Gastroesophageal sphincter (tissue), 4 donors: ENCODE data around the gene MINDY2. TPM values are rescaled to one million over a fixed set of nuclear protein-coding genes. Genes with fewer than 3 reads are reported as not detected.

Experiments
- ATAC-seq: fragments of 150-250 bp; one replicate; pipeline ENCODE4 v1.9.1; 2016; ENCODE audit warnings: mild to moderate bottlenecking, moderate library complexity
- H3K27ac ChIP-seq, 4 donors: fragments of 200-600 bp; sonication (generic) in 3 of 4; 1 replicate in 3 of 4; 2 replicates in 1 of 4; pipeline ENCODE4 v1.5.1; 2016 to 2019
- H3K27me3 ChIP-seq: fragments of 200-600 bp; sonication (generic); one replicate; pipeline ENCODE4 v1.5.1; 2019
- H3K36me3 ChIP-seq, 2 donors: fragments of 200-600 bp; sonication (generic); one replicate each; pipeline ENCODE4 v1.5.1; 2019; ENCODE audit warnings: control low read depth in 1 of 2
- H3K4me1 ChIP-seq, 3 donors: fragments of 200-600 bp; sonication (generic); 1 replicate in 2 of 3; 2 replicates in 1 of 3; pipeline ENCODE4 v1.5.1; 2016 to 2019; ENCODE audit warnings: control low read depth in 2 of 3
- H3K4me3 ChIP-seq, 2 donors: fragments of 200-600 bp; sonication (generic); one replicate each; pipeline ENCODE4 v1.5.1; 2019; ENCODE audit warnings: mild to moderate bottlenecking in 1 of 2, moderate library complexity in 1 of 2
- H3K9me3 ChIP-seq, 3 donors: fragments of 200-600 bp; sonication (generic); one replicate each; pipeline ENCODE4 v1.5.1; 2017 to 2019; ENCODE audit warnings: control low read depth in 2 of 3
- EP300 ChIP-seq: sonication (generic); formaldehyde crosslinking; IDR thresholded peaks from one replicate; pipeline ENCODE4 v1.6.1; 2017; ENCODE audit warnings: antibody characterized with exemption, mild to moderate bottlenecking
- POLR2A ChIP-seq, 2 donors: fragments of 450-650 bp; IDR thresholded peaks; one replicate each; pipeline ENCODE4 v1.6.1; 2017; ENCODE audit warnings: antibody characterized with exemption in 2 of 2, mild to moderate bottlenecking in 2 of 2, moderate library complexity in 1 of 2
- POLR2AphosphoS5 ChIP-seq: sonication (generic); formaldehyde crosslinking; IDR thresholded peaks from one replicate; pipeline ENCODE4 v1.6.1; 2017; ENCODE audit warnings: antibody characterized with exemption
- WGBS, 2 donors: methylation state at CpG; one replicate each; pipeline ENCODE4 v1.1.5; 2018; ENCODE audit warnings: low coverage in 1 of 2; 5-methylcytosine and 5-hydroxymethylcytosine counted together
- total RNA-seq, 4 donors: library from RNA; depleted of rRNA; stranded (reverse); fragments of >200 nt; gene quantifications; one replicate each; pipeline ENCODE4 v1.1.0, GENCODE V29; 2016
- TF ChIP-seq, protein P1 (sequence below), 4 experiments: fragments of 200-600 bp in 2 of 4; fragments of 450-650 bp in 2 of 4; sonication (generic) in 1 of 4; IDR thresholded peaks; one replicate each; pipeline ENCODE4 v1.5.1; 2017 to 2019; ENCODE audit warnings: antibody characterized with exemption in 4 of 4, mild to moderate bottlenecking in 2 of 4, moderate library complexity in 2 of 4

MINDY2 gene
- total RNA-seq, 4 donors from 2014 or later: 28.6 to 44.4 (median 38.4) TPM

DNA sequence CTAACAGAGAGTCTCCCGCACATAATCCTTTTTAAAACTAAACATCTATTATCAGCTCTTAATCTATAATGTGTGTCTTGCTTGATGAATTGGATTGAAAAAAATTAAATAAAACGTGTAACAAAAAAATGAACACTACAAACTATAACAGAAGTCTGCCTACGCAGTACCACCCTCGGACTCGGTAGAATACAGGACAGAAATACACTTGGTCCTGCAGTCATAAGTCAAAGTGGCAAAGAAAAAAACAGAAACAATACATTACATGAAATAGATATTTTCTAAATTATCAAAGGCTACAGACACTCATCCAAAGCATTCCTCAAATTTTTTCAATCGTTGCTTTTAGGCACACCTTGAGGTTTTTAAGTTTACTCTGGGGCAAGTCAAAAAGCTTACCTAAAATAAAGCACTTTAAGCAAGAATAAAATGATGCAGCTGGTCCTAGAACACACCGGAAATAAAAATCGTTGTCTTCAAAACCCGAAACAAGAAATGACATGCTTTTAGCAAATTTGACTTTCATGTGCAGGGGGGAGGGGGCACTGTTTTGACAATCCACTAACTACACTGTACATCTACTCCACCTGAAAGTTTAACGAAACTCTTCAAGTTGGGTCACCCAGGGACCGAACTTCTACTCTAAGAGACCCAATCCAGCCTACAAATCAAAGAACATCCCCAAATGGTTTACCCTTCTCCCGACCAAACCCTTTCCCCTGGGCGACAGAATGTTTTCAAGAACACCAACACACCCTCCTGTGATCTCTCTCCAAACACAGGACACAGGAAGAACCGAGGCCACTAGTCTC is 22.9 kb upstream of the MINDY2 start:
- Histone ChIP-seq H3K9me3 (no peaks in the 10 kb centered on the region), H3K27ac (peak overlapping the region; percentile 98 to 99 (median 98)), H3K4me3 (peak overlapping the region; percentile 91 to 95), H3K36me3 (no peaks in the 10 kb centered on the region), H3K4me1 (peaks cover 0 to 52% (median 0%) of the 10 kb centered on the region in 3 donors), H3K27me3 (no peaks in the 10 kb centered on the region)
- TF ChIP-seq POLR2AphosphoS5 (no peak), EP300 (no peak), POLR2A (IDR thresholded peaks at IDR 0.05) (no peak)
- TF ChIP-seq, protein P1, sequence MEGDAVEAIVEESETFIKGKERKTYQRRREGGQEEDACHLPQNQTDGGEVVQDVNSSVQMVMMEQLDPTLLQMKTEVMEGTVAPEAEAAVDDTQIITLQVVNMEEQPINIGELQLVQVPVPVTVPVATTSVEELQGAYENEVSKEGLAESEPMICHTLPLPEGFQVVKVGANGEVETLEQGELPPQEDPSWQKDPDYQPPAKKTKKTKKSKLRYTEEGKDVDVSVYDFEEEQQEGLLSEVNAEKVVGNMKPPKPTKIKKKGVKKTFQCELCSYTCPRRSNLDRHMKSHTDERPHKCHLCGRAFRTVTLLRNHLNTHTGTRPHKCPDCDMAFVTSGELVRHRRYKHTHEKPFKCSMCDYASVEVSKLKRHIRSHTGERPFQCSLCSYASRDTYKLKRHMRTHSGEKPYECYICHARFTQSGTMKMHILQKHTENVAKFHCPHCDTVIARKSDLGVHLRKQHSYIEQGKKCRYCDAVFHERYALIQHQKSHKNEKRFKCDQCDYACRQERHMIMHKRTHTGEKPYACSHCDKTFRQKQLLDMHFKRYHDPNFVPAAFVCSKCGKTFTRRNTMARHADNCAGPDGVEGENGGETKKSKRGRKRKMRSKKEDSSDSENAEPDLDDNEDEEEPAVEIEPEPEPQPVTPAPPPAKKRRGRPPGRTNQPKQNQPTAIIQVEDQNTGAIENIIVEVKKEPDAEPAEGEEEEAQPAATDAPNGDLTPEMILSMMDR (IDR thresholded peaks at IDR 0.05): no peak
- WGBS, 2 donors: 1 to 3% methylated on average over 14 of the region's 14 CpGs
- no peak for ATAC-seq

DNA sequence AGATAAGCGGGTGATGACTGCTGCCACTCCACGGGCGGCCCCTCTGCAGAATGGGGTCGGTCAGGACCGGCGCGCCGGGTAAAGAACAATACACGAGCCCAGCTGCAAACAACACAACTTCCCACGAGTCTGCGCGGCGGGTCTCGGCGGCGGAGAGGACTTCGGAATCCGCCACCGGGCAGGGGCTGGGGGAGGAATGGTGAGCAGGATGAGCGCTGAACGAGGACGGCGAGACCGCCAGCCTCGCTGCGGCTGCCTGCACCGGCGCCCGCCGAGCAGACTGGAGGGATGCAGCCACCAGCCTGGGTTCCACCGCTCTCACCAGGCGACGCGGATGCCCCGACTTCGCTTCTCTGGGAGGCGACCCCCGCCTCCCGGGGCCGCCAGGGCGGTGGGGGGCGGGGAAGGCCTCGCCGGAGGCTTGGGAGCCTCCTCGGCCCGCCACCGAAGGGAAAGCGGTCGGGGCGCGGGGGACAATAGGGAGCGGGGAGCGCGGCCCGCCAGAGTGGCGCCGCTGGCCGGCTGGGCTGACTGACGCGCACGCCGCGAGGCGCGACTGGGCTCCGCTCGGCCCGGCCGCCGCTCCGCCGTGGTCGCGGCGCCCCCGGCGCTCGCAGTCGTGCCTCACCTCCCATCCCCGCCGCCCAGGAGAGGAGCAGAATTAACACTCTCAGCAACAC is 22.1 kb upstream of the MINDY2 start:
- H3K27ac ChIP-seq: peak overlapping the region; percentile 98 to 99 (median 98)
- H3K36me3 ChIP-seq: no peaks in the 10 kb centered on the region
- peaks cover 0 to 44% (median 0%) of the 10 kb centered on the region in 3 donors for H3K4me1 ChIP-seq
- H3K9me3 ChIP-seq: no peaks in the 10 kb centered on the region
- peak overlapping the region; percentile 91 to 95 for H3K4me3 ChIP-seq
- ATAC-seq: peak; percentile 37
- WGBS, 2 donors: 0% methylated on average over 2 of the region's 81 CpGs; no CpG with 5 or more reads in 1 of the 2 donors
- no peaks in the 10 kb centered on the region for H3K27me3 ChIP-seq
- TF ChIP-seq, protein P1 (IDR thresholded peaks at IDR 0.05): peak in 1 of 4 experiments; percentile 15
- TF ChIP-seq EP300 (no peak), POLR2A (IDR thresholded peaks at IDR 0.05) (no peak), POLR2AphosphoS5 (no peak)

DNA sequence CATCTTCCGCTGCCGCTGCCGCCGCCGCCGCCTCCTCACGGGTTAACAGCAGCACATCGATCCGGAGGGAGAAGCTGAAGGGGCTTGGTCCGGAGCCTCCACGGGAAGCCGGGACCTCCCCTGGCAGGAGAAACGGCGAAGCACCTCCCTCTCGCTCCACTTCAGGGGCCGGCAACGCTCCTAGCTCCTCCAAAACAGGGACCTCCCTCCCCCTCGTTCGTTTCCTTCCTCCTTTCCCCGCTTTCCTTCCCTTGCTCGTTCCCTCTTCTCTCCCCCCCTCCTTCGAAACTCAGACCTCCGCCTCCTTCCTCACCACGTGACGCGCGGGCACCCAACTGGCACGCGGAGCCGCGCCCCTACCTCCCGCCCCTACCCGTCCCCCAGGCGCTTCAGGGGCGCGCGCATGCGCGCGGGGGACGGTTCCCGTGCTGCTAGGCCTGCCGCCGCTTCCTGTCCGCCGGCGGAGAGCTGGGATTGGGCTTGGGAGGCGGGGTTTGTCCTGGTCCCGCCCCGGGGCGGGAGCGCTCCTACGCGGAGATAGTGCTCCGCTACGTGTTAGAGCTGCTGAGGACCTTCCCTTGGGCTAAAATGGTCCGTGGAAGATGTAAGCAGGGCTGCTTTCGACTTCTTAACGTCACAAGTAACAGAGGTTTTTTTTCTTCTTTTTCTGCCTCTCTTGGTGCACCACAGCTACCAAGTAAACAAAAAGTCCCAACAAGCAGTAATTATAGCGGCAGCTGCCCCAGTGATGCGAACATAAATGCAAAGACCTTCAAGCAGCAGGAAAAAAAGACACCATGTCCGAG is 21.4 kb upstream of the MINDY2 start, which contains the start of gene ADAM10:
Gene ADAM10 (minus strand): TSS at position 176 of the 806 bp plus-strand sequence. CDS start 173 bp downstream, at position 3.
- 0% methylated on average over 3 to 6 of the region's 62 CpGs for WGBS, 2 donors
- H3K27me3 ChIP-seq: no peaks in the 10 kb centered on the region
- H3K4me3 ChIP-seq: peak within 1 kb of the TSS; percentile 91 to 95
- peak within 1 kb of the TSS; percentile 98 to 99 (median 98) for H3K27ac ChIP-seq
- H3K36me3 ChIP-seq: no peaks in the 10 kb centered on the region
- no peaks in the 10 kb centered on the region for H3K9me3 ChIP-seq
- H3K4me1 ChIP-seq: peaks cover 0 to 38% (median 0%) of the 10 kb centered on the region in 3 donors
- ATAC-seq: peak; percentile 98
- TF ChIP-seq POLR2A (IDR thresholded peaks at IDR 0.05): peak; percentile 62 to 67
- TF ChIP-seq, protein P1 (IDR thresholded peaks at IDR 0.05): peak in 1 of 4 experiments; percentile 9
- no peak for TF ChIP-seq EP300
- TF ChIP-seq POLR2AphosphoS5: peak; percentile 84

DNA sequence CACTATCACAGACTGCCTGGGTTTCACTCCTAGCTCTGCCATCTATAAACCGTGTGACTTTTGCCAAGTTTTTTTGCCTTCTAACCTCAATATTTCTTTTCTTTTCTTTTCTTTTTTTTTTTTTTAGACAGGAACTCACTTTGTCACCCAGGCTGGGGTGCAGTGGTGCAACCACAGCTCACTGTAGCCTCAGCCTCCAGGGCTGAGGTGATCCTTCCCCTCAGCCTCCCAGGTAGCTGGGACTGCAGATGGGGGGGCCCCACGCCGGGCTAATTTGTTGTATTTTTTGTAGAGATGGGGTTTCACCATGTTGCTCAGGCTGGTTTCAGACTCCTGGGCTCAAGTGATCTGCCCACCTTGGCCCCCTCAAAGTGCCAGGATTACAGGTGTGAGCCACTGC is 18.4 kb upstream of the MINDY2 start:
- H3K4me3 ChIP-seq: no peak overlapping the region
- no peak for TF ChIP-seq POLR2AphosphoS5
- no peaks in the 10 kb centered on the region for H3K27me3 ChIP-seq
- no peak for ATAC-seq
- no peak overlapping the region for H3K27ac ChIP-seq
- no peaks in the 10 kb centered on the region for H3K36me3 ChIP-seq
- WGBS, 2 donors: 50 to 75% methylated on average over 1 of the region's 3 CpGs
- H3K9me3 ChIP-seq: no peaks in the 10 kb centered on the region
- peaks cover 0 to 12% (median 0%) of the 10 kb centered on the region in 3 donors for H3K4me1 ChIP-seq

DNA sequence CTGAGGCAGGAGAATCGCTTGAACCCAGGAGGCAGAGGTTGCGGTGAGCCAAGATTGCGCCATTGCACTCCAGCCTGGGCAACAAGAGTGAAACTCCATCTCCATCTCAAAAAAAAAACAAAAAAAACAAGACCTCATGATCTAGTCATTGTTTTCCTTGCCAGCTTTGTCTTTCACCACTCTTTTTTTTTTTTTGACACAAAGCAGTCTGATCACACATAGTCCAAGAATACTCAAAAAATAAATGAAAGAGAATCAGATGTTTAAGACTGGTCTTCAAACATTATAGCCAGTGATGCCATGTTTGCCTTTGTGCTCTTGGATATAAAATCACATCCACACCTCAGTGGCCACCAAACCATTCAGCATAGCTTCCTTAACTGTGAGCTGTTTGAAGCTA is 15.8 kb upstream of the MINDY2 start:
- no peaks in the 10 kb centered on the region for H3K36me3 ChIP-seq
- no peaks in the 10 kb centered on the region for H3K9me3 ChIP-seq
- H3K4me3 ChIP-seq: no peak overlapping the region
- H3K27ac ChIP-seq: no peak overlapping the region
- no peak for ATAC-seq
- no peaks in the 10 kb centered on the region for H3K27me3 ChIP-seq
- WGBS, 2 donors: 94 to 100% methylated on average over 3 of the region's 3 CpGs
- peaks cover 0 to 5% (median 0%) of the 10 kb centered on the region in 3 donors for H3K4me1 ChIP-seq
- TF ChIP-seq EP300: no peak
- TF ChIP-seq POLR2A (IDR thresholded peaks at IDR 0.05): no peak
- TF ChIP-seq, protein P1 (IDR thresholded peaks at IDR 0.05): no peak
- TF ChIP-seq POLR2AphosphoS5: no peak
